ENCODE results near the gene TGOLN2. TPM values are rescaled to one million over a fixed set of nuclear protein-coding genes. Genes with fewer than 3 reads are reported as not detected.

The TGOLN2 gene
- total and polyA plus RNA-seq, 2 of the 13 experiments (the other 11 are each of a cell fraction or from before 2014, with no cell fraction given): 99.6 to 155 TPM

DNA sequence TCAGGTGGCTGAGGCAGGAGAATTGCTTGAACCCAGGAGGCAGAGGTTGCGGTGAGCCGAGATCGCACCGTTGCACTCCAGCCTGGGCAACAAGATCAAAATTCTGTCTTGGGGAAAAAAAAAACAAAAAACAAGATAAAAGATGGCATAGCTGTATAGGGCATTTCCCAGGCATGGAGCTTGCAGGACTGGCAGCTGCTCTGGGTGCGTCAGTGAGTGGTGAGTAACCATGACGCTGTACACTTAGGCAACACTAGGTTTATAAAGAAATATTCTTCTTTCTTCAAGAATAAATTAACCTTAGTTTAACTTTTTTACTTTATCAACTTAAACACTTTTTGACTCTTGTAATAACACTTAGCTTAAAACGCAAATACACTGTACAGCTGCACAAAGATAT is 15.4 kb downstream of the TGOLN2 start (continued):
- TF ChIP-seq, protein P1, sequence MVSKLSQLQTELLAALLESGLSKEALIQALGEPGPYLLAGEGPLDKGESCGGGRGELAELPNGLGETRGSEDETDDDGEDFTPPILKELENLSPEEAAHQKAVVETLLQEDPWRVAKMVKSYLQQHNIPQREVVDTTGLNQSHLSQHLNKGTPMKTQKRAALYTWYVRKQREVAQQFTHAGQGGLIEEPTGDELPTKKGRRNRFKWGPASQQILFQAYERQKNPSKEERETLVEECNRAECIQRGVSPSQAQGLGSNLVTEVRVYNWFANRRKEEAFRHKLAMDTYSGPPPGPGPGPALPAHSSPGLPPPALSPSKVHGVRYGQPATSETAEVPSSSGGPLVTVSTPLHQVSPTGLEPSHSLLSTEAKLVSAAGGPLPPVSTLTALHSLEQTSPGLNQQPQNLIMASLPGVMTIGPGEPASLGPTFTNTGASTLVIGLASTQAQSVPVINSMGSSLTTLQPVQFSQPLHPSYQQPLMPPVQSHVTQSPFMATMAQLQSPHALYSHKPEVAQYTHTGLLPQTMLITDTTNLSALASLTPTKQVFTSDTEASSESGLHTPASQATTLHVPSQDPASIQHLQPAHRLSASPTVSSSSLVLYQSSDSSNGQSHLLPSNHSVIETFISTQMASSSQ (IDR thresholded peaks at IDR 0.05; ENCODE audit: low read depth): no peak
- TF ChIP-seq, protein P1 (CRISPR knock-in tag; IDR thresholded peaks at IDR 0.05; ENCODE audit: borderline replicate concordance): no peak
- TF ChIP-seq, protein P2, sequence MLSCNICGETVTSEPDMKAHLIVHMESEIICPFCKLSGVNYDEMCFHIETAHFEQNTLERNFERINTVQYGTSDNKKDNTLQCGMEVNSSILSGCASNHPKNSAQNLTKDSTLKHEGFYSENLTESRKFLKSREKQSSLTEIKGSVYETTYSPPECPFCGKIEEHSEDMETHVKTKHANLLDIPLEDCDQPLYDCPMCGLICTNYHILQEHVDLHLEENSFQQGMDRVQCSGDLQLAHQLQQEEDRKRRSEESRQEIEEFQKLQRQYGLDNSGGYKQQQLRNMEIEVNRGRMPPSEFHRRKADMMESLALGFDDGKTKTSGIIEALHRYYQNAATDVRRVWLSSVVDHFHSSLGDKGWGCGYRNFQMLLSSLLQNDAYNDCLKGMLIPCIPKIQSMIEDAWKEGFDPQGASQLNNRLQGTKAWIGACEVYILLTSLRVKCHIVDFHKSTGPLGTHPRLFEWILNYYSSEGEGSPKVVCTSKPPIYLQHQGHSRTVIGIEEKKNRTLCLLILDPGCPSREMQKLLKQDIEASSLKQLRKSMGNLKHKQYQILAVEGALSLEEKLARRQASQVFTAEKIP (CRISPR knock-in tag; IDR thresholded peaks at IDR 0.05; ENCODE audit: borderline replicate concordance): no peak
- TF ChIP-seq ZNF510 (CRISPR knock-in tag; IDR thresholded peaks at IDR 0.05; ENCODE audit: low read depth) (no peak), ZNF776 (CRISPR knock-in tag; IDR thresholded peaks at IDR 0.05) (no peak), KDM2A (CRISPR knock-in tag; IDR thresholded peaks at IDR 0.05; ENCODE audit: borderline replicate concordance, low read depth) (no peak), ZNF792 (CRISPR knock-in tag; IDR thresholded peaks at IDR 0.05) (no peak), PHF21A (CRISPR knock-in tag; IDR thresholded peaks at IDR 0.05) (no peak), TCF7L2 (IDR thresholded peaks at IDR 0.05; ENCODE audit: low read depth, low read length) (no peak), ONECUT2 (CRISPR knock-in tag; IDR thresholded peaks at IDR 0.05) (no peak), ZNF841 (CRISPR knock-in tag; IDR thresholded peaks at IDR 0.05; ENCODE audit: borderline replicate concordance) (no peak), DNMT3B (CRISPR knock-in tag; conservative IDR thresholded peaks at IDR 0.05) (no peak)
- TF ChIP-seq, protein P3, sequence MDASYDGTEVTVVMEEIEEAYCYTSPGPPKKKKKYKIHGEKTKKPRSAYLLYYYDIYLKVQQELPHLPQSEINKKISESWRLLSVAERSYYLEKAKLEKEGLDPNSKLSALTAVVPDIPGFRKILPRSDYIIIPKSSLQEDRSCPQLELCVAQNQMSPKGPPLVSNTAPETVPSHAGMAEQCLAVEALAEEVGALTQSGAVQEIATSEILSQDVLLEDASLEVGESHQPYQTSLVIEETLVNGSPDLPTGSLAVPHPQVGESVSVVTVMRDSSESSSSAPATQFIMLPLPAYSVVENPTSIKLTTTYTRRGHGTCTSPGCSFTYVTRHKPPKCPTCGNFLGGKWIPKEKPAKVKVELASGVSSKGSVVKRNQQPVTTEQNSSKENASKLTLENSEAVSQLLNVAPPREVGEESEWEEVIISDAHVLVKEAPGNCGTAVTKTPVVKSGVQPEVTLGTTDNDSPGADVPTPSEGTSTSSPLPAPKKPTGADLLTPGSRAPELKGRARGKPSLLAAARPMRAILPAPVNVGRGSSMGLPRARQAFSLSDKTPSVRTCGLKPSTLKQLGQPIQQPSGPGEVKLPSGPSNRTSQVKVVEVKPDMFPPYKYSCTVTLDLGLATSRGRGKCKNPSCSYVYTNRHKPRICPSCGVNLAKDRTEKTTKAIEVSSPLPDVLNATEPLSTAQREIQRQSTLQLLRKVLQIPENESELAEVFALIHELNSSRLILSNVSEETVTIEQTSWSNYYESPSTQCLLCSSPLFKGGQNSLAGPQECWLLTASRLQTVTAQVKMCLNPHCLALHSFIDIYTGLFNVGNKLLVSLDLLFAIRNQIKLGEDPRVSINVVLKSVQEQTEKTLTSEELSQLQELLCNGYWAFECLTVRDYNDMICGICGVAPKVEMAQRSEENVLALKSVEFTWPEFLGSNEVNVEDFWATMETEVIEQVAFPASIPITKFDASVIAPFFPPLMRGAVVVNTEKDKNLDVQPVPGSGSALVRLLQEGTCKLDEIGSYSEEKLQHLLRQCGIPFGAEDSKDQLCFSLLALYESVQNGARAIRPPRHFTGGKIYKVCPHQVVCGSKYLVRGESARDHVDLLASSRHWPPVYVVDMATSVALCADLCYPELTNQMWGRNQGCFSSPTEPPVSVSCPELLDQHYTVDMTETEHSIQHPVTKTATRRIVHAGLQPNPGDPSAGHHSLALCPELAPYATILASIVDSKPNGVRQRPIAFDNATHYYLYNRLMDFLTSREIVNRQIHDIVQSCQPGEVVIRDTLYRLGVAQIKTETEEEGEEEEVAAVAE (CRISPR knock-in tag; IDR thresholded peaks at IDR 0.05; ENCODE audit: borderline replicate concordance): no peak

All from HepG2 (cell line).